ENCODE results near the gene IER5L.

- TF ChIP-seq TAF1 (IDR thresholded peaks at IDR 0.05; ENCODE audit: borderline replicate concordance, low read depth, low read length) = no peak
- TF ChIP-seq POLR2AphosphoS5 (IDR thresholded peaks at IDR 0.05; ENCODE audit: low read depth, low read length) = no peak
Observed at GRCh38 chr9:129187042-129187441, 9.0 kb upstream of the IER5L start.
